GM12878 (cell line): ENCODE measurements around the gene ANKRD13D. TPM values are rescaled to one million over a fixed set of nuclear protein-coding genes. Genes with fewer than 3 reads are reported as not detected.

Experiments used
- MEF2A ChIP-seq: IDR thresholded peaks from 2 replicates; pipeline ENCODE4 v1.6.1; 2011; ENCODE audit warnings: low read depth, mild to moderate bottlenecking, low read length, moderate library complexity; ENCODE audit not compliant: insufficient read depth
- TCF7 ChIP-seq: IDR thresholded peaks from 2 replicates; pipeline ENCODE4 v1.6.1; 2014; ENCODE audit warnings: antibody characterized with exemption, borderline replicate concordance
- ZSCAN29 ChIP-seq: fragments of 450-650 bp; IDR thresholded peaks from 2 replicates; pipeline ENCODE4 v1.6.1; 2017; ENCODE audit warnings: mild to moderate bottlenecking, moderate library complexity
- polyA plus RNA-seq, 11 experiments: library from polyadenylated mRNA; depleted of rRNA in 4 of 11; unstranded in 6 of 11; stranded (reverse) in 5 of 11; fragments of >200 nt; fragmentation: Nextera tagmentation in 4 of 11; fragmentation: Illumina TruSeq in 1 of 11; extraction: Ambion mirVana in 4 of 11; extraction: Trizol in 1 of 11; gene quantifications; 1 replicate in 1 of 11; 2 replicates in 10 of 11; pipeline versions ENCODE4 v1.2.1 to v1.2.3, GENCODE V29; 2011 to 2016; ENCODE audit warnings: inconsistent platforms in 2 of 11, missing spikeins in 2 of 11, low read depth in 1 of 11
- total RNA-seq, 4 experiments: library from RNA; depleted of rRNA in 3 of 4; stranded (reverse); fragments of >200 nt in 3 of 4; fragmentation: Illumina TruSeq in 1 of 4; extraction: Trizol in 1 of 4; gene quantifications; 2 replicates each; pipeline versions ENCODE4 v1.2.1 to v1.2.3, GENCODE V29; 2013 to 2021
- TF ChIP-seq, protein P1 (sequence below): IDR thresholded peaks from 2 replicates; pipeline ENCODE4 v1.6.1; 2012; ENCODE audit warnings: improper control_type of control experiment, low read depth, low read length; ENCODE audit not compliant: insufficient replicate concordance
- TF ChIP-seq, protein P2 (sequence below): fragments of 450-650 bp; formaldehyde crosslinking; IDR thresholded peaks from 2 replicates; pipeline ENCODE4 v1.4.0; 2022; ENCODE audit warnings: mild to moderate bottlenecking, moderate library complexity
- TF ChIP-seq, protein P3 (sequence below): fragments of 150-350 bp; IDR thresholded peaks from 2 replicates; pipeline ENCODE4 v1.6.1; 2016; ENCODE audit warnings: low read depth, low read length
- TF ChIP-seq, protein P4 (sequence below): IDR thresholded peaks from 2 replicates; pipeline ENCODE4 v1.6.1; 2012; ENCODE audit warnings: low read depth, low read length, improper control_type of control experiment
- TF ChIP-seq, protein P5 (sequence below): fragments of 450-650 bp; IDR thresholded peaks from 2 replicates; pipeline ENCODE4 v1.6.1; 2017; ENCODE audit warnings: mild to moderate bottlenecking, low read depth, inconsistent platforms; ENCODE audit not compliant: poor library complexity, severe bottlenecking
- TF ChIP-seq, protein P6 (sequence below): fragments of 450-650 bp; IDR thresholded peaks from 2 replicates; pipeline ENCODE4 v1.6.1; 2017; ENCODE audit warnings: borderline replicate concordance

The ANKRD13D gene
- total and polyA plus RNA-seq, 10 of the 15 experiments (the other 5 are each of a cell fraction or from before 2014, with no cell fraction given) = 2.0 to 56.2 (median 21.4) TPM

DNA sequence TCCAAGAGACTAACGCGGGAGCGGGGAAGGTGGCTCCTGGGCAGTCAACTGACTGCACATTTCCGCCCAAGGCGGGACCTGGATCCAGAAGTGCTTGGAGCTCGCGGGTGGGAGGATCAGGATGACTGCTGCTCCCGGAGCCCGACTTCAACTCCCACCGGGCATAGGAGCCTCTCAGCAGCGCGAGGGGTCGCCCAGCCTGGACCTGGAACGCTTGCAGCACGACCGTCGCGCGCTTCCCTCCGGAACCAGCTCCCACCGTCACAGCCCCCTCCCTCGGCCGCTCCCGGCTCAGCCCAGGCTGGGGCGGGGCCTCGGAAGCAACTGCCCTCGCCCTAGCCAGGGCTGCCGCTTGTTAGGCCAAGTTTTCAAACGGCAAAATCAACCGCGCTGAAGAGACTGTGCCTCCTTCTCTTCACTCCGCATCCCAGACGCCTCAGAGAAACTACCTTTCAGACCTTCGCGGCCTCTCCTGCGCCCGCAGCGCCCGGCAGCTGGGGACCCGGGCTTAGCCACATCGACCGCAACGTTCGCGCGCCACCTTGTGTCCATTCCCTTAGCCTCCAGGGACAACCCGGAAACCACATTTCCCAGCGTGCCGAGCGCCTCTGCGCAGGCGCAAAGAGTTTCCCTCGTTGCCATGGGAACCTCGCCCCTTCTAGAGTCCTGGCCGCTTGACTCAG, 28.2 kb downstream of the ANKRD13D start (continued):
- TF ChIP-seq, protein P1, sequence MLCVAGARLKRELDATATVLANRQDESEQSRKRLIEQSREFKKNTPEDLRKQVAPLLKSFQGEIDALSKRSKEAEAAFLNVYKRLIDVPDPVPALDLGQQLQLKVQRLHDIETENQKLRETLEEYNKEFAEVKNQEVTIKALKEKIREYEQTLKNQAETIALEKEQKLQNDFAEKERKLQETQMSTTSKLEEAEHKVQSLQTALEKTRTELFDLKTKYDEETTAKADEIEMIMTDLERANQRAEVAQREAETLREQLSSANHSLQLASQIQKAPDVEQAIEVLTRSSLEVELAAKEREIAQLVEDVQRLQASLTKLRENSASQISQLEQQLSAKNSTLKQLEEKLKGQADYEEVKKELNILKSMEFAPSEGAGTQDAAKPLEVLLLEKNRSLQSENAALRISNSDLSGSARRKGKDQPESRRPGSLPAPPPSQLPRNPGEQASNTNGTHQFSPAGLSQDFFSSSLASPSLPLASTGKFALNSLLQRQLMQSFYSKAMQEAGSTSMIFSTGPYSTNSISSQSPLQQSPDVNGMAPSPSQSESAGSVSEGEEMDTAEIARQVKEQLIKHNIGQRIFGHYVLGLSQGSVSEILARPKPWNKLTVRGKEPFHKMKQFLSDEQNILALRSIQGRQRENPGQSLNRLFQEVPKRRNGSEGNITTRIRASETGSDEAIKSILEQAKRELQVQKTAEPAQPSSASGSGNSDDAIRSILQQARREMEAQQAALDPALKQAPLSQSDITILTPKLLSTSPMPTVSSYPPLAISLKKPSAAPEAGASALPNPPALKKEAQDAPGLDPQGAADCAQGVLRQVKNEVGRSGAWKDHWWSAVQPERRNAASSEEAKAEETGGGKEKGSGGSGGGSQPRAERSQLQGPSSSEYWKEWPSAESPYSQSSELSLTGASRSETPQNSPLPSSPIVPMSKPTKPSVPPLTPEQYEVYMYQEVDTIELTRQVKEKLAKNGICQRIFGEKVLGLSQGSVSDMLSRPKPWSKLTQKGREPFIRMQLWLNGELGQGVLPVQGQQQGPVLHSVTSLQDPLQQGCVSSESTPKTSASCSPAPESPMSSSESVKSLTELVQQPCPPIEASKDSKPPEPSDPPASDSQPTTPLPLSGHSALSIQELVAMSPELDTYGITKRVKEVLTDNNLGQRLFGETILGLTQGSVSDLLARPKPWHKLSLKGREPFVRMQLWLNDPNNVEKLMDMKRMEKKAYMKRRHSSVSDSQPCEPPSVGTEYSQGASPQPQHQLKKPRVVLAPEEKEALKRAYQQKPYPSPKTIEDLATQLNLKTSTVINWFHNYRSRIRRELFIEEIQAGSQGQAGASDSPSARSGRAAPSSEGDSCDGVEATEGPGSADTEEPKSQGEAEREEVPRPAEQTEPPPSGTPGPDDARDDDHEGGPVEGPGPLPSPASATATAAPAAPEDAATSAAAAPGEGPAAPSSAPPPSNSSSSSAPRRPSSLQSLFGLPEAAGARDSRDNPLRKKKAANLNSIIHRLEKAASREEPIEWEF = no peak
- TF ChIP-seq MEF2A (no peak), ZSCAN29 (no peak), TCF7 (no peak)
- TF ChIP-seq, protein P2, sequence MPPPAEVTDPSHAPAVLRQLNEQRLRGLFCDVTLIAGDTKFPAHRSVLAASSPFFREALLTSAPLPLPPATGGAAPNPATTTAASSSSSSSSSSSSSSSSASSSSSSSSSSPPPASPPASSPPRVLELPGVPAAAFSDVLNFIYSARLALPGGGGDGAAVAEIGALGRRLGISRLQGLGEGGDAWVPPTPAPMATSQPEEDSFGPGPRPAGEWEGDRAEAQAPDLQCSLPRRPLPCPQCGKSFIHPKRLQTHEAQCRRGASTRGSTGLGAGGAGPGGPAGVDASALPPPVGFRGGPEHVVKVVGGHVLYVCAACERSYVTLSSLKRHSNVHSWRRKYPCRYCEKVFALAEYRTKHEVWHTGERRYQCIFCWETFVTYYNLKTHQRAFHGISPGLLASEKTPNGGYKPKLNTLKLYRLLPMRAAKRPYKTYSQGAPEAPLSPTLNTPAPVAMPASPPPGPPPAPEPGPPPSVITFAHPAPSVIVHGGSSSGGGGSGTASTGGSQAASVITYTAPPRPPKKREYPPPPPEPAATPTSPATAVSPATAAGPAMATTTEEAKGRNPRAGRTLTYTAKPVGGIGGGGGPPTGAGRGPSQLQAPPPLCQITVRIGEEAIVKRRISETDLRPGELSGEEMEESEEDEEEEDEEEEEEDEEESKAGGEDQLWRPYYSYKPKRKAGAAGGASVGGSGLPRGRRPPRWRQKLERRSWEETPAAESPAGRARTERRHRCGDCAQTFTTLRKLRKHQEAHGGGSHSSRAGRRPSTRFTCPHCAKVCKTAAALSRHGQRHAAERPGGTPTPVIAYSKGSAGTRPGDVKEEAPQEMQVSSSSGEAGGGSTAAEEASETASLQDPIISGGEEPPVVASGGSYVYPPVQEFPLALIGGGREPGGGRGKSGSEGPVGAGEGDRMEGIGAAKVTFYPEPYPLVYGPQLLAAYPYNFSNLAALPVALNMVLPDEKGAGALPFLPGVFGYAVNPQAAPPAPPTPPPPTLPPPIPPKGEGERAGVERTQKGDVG (CRISPR knock-in tag) = no peak
- TF ChIP-seq, protein P3, sequence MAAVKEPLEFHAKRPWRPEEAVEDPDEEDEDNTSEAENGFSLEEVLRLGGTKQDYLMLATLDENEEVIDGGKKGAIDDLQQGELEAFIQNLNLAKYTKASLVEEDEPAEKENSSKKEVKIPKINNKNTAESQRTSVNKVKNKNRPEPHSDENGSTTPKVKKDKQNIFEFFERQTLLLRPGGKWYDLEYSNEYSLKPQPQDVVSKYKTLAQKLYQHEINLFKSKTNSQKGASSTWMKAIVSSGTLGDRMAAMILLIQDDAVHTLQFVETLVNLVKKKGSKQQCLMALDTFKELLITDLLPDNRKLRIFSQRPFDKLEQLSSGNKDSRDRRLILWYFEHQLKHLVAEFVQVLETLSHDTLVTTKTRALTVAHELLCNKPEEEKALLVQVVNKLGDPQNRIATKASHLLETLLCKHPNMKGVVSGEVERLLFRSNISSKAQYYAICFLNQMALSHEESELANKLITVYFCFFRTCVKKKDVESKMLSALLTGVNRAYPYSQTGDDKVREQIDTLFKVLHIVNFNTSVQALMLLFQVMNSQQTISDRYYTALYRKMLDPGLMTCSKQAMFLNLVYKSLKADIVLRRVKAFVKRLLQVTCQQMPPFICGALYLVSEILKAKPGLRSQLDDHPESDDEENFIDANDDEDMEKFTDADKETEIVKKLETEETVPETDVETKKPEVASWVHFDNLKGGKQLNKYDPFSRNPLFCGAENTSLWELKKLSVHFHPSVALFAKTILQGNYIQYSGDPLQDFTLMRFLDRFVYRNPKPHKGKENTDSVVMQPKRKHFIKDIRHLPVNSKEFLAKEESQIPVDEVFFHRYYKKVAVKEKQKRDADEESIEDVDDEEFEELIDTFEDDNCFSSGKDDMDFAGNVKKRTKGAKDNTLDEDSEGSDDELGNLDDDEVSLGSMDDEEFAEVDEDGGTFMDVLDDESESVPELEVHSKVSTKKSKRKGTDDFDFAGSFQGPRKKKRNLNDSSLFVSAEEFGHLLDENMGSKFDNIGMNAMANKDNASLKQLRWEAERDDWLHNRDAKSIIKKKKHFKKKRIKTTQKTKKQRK = no peak
- TF ChIP-seq, protein P4, sequence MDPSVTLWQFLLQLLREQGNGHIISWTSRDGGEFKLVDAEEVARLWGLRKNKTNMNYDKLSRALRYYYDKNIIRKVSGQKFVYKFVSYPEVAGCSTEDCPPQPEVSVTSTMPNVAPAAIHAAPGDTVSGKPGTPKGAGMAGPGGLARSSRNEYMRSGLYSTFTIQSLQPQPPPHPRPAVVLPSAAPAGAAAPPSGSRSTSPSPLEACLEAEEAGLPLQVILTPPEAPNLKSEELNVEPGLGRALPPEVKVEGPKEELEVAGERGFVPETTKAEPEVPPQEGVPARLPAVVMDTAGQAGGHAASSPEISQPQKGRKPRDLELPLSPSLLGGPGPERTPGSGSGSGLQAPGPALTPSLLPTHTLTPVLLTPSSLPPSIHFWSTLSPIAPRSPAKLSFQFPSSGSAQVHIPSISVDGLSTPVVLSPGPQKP = peak; percentile 47
- TF ChIP-seq, protein P5, sequence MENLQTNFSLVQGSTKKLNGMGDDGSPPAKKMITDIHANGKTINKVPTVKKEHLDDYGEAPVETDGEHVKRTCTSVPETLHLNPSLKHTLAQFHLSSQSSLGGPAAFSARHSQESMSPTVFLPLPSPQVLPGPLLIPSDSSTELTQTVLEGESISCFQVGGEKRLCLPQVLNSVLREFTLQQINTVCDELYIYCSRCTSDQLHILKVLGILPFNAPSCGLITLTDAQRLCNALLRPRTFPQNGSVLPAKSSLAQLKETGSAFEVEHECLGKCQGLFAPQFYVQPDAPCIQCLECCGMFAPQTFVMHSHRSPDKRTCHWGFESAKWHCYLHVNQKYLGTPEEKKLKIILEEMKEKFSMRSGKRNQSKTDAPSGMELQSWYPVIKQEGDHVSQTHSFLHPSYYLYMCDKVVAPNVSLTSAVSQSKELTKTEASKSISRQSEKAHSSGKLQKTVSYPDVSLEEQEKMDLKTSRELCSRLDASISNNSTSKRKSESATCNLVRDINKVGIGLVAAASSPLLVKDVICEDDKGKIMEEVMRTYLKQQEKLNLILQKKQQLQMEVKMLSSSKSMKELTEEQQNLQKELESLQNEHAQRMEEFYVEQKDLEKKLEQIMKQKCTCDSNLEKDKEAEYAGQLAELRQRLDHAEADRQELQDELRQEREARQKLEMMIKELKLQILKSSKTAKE = peak; percentile 16
- TF ChIP-seq, protein P6, sequence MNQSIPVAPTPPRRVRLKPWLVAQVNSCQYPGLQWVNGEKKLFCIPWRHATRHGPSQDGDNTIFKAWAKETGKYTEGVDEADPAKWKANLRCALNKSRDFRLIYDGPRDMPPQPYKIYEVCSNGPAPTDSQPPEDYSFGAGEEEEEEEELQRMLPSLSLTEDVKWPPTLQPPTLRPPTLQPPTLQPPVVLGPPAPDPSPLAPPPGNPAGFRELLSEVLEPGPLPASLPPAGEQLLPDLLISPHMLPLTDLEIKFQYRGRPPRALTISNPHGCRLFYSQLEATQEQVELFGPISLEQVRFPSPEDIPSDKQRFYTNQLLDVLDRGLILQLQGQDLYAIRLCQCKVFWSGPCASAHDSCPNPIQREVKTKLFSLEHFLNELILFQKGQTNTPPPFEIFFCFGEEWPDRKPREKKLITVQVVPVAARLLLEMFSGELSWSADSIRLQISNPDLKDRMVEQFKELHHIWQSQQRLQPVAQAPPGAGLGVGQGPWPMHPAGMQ = peak; percentile 67
